ENCODE data around the gene SLC46A2. TPM values are rescaled to one million over a fixed set of nuclear protein-coding genes. Genes with fewer than 3 reads are reported as not detected.
A peak's percentile ranks its signal among the peaks of the same experiment; 100 is the strongest.

SLC46A2 gene
- total RNA-seq, 1 experiment from 2014 or later = not detected

DNA sequence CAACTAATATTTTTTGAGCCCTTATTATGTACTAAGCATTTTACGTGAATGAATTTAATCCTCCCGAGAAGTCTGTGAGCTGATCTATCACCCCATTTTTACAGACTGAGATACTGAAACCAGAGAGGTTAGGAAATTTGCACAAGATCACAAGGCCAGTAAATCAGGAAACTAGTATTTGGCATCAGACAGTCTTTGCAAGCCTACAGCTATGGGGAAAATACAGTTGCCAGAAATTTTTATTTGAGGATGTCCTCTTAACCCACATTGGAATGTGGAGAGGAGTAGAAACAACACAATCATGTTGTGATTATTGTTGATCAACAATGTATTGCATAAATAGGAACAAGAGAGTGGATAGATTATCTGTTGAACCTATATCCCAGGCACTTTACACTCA is 2.3 kb upstream of the SLC46A2 start:
- TF ChIP-seq CTCF (conservative IDR thresholded peaks at IDR 0.05; ENCODE audit: low read depth, low read length) = no peak
- TF ChIP-seq EZH2 (IDR thresholded peaks at IDR 0.05; ENCODE audit: borderline replicate concordance, low read depth, low read length, poor library complexity, severe bottlenecking) = no peak
- Histone ChIP-seq H3K4me1 (ENCODE audit: insufficient read depth, low read length, poor library complexity, severe bottlenecking) (no peaks in the 10 kb centered on the region), H3K27ac (ENCODE audit: low read depth, low read length, poor library complexity, severe bottlenecking) (no peak overlapping the region), H3K4me3 (ENCODE audit: low read depth, low read length, poor library complexity, severe bottlenecking) (no peak overlapping the region), H3K27me3 (replicated peaks; ENCODE audit: insufficient read depth, low read depth, low read length, poor library complexity) (peaks cover 34% of the 10 kb centered on the region), H3K9me3 (ENCODE audit: low read depth, low read length, poor library complexity, severe bottlenecking) (no peaks in the 10 kb centered on the region), H3K36me3 (ENCODE audit: insufficient read depth, low read length, poor library complexity, severe bottlenecking) (no peaks in the 10 kb centered on the region)
- DNase-seq (ENCODE audit: low spot score) = no peak
- ChIA-PET POLR2A (ENCODE audit: low non-redundant PET) (no interaction called here), CTCF (no interaction called here)
- BruUV-seq (replicated peaks) = no TSS peak
- intact Hi-C loops (cut with micrococcal nuclease; ENCODE audit: unreplicated experiment) = no loop called here

- intact Hi-C loops (cut with micrococcal nuclease; ENCODE audit: unreplicated experiment) = no loop called here
- ChIA-PET CTCF (no interaction called here), POLR2A (ENCODE audit: low non-redundant PET) (no interaction called here)
- H3K4me3 ChIP-seq (ENCODE audit: low read depth, low read length, poor library complexity, severe bottlenecking) = no peak overlapping the region
- H3K27ac ChIP-seq (ENCODE audit: low read depth, low read length, poor library complexity, severe bottlenecking) = no peak overlapping the region
- no peaks in the 10 kb centered on the region for H3K4me1 ChIP-seq (ENCODE audit: insufficient read depth, low read length, poor library complexity, severe bottlenecking)
- H3K27me3 ChIP-seq (replicated peaks; ENCODE audit: insufficient read depth, low read depth, low read length, poor library complexity) = peaks cover 25% of the 10 kb centered on the region
- no peak for TF ChIP-seq EZH2 (IDR thresholded peaks at IDR 0.05; ENCODE audit: borderline replicate concordance, low read depth, low read length, poor library complexity, severe bottlenecking)
- no peak for TF ChIP-seq CTCF (conservative IDR thresholded peaks at IDR 0.05; ENCODE audit: low read depth, low read length)
- DNase-seq (ENCODE audit: low spot score) = no peak
- BruUV-seq (replicated peaks) = no TSS peak
- no peaks in the 10 kb centered on the region for H3K36me3 ChIP-seq (ENCODE audit: insufficient read depth, low read length, poor library complexity, severe bottlenecking)
- no peaks in the 10 kb centered on the region for H3K9me3 ChIP-seq (ENCODE audit: low read depth, low read length, poor library complexity, severe bottlenecking)
These were observed 845 bp upstream of the SLC46A2 start for GRCh38 chr9:112891521-112891920.

- Histone ChIP-seq H3K27ac (ENCODE audit: low read depth, low read length, poor library complexity, severe bottlenecking) (no peak overlapping the region), H3K27me3 (replicated peaks; ENCODE audit: insufficient read depth, low read depth, low read length, poor library complexity) (peaks cover 20% of the 10 kb centered on the region), H3K4me1 (ENCODE audit: insufficient read depth, low read length, poor library complexity, severe bottlenecking) (no peaks in the 10 kb centered on the region), H3K36me3 (ENCODE audit: insufficient read depth, low read length, poor library complexity, severe bottlenecking) (no peaks in the 10 kb centered on the region), H3K4me3 (ENCODE audit: low read depth, low read length, poor library complexity, severe bottlenecking) (no peak overlapping the region), H3K9me3 (ENCODE audit: low read depth, low read length, poor library complexity, severe bottlenecking) (no peaks in the 10 kb centered on the region)
- BruUV-seq (replicated peaks) = no TSS peak
- TF ChIP-seq EZH2 (IDR thresholded peaks at IDR 0.05; ENCODE audit: borderline replicate concordance, low read depth, low read length, poor library complexity, severe bottlenecking) (no peak), CTCF (conservative IDR thresholded peaks at IDR 0.05; ENCODE audit: low read depth, low read length) (peak; percentile 47)
- intact Hi-C loops (cut with micrococcal nuclease; ENCODE audit: unreplicated experiment) = no loop called here
- ChIA-PET CTCF (no interaction called here), POLR2A (ENCODE audit: low non-redundant PET) (no interaction called here)
- peak; percentile 11 for DNase-seq (ENCODE audit: low spot score)
These were observed 3.3 kb downstream of the SLC46A2 start for GRCh38 chr9:112887381-112887780.
